ENCODE data around the gene GJC2.

- TF ChIP-seq CTCF (IDR thresholded peaks at IDR 0.05; ENCODE audit: low read depth, low read length, missing input control) (no peak), EGR1 (IDR thresholded peaks at IDR 0.05; ENCODE audit: low read depth in 2 of 2) (no peak), JUND (IDR thresholded peaks at IDR 0.05) (no peak), RAD21 (IDR thresholded peaks at IDR 0.05) (no peak), MAX (IDR thresholded peaks at IDR 0.05) (no peak), TAF1 (conservative IDR thresholded peaks at IDR 0.05) (no peak), RXRA (IDR thresholded peaks at IDR 0.05) (no peak), YY1 (IDR thresholded peaks at IDR 0.05) (no peak), REST (IDR thresholded peaks at IDR 0.05) (no peak)
Observed at GRCh38 chr1:228155596-228156514, 6.1 kb downstream of the GJC2 start.
